Neural cell (in vitro differentiated cells): Measurements from ENCODE around the gene SPANXN3. TPM values are rescaled to one million over a fixed set of nuclear protein-coding genes. Genes with fewer than 3 reads are reported as not detected.

ENCODE experiments used
- H2AFZ ChIP-seq: fragments of 200-600, 300-800 bp; sonication (generic), shearing (Covaris generic); 2 replicates; pipeline ENCODE4 v1.6.0; 2014; ENCODE audit warnings: low read depth, mild to moderate bottlenecking, antibody characterized with exemption, low read length, moderate library complexity
- H3F3A ChIP-seq: fragments of 200-600 bp; shearing (Covaris generic); 2 replicates; pipeline ENCODE4 v1.6.1; 2016; ENCODE audit warnings: mild to moderate bottlenecking, moderate library complexity, mixed read lengths, antibody characterized with exemption, low read length; ENCODE audit not compliant: insufficient read depth, poor library complexity, severe bottlenecking
- H3K27ac ChIP-seq: fragments of 200-600, 300-800 bp; sonication (generic), shearing (Covaris generic); 2 replicates; pipeline ENCODE4 v1.5.1; 2014; ENCODE audit warnings: mild to moderate bottlenecking, low read length, moderate library complexity
- H3K27me3 ChIP-seq: fragments of 300-800, 200-600 bp; sonication (generic), shearing (Covaris generic); 2 replicates; pipeline ENCODE4 v1.6.0; 2014; ENCODE audit warnings: mild to moderate bottlenecking, low read depth, low read length, moderate library complexity; ENCODE audit not compliant: insufficient read depth
- H3K36me3 ChIP-seq: fragments of 300-800, 200-600 bp; sonication (generic), shearing (Covaris generic); 2 replicates; pipeline ENCODE4 v1.5.1; 2014; ENCODE audit warnings: mild to moderate bottlenecking, antibody characterized with exemption, low read length, moderate library complexity; ENCODE audit not compliant: insufficient read depth
- H3K4me2 ChIP-seq: fragments of 300-800, 200-600 bp; sonication (generic), shearing (Covaris generic); 2 replicates; pipeline ENCODE4 v1.6.0; 2014; ENCODE audit warnings: mild to moderate bottlenecking, low read length
- H3K4me3 ChIP-seq: fragments of 300-800, 200-600 bp; sonication (generic), shearing (Covaris generic); 2 replicates; pipeline ENCODE4 v1.5.1; 2014; ENCODE audit warnings: mild to moderate bottlenecking, low read length, moderate library complexity
- H3K79me2 ChIP-seq: fragments of 200-600 bp; shearing (Covaris generic); replicated peaks from 2 replicates; pipeline ENCODE4 v1.6.0; 2014; ENCODE audit warnings: mild to moderate bottlenecking, low read length, moderate library complexity; ENCODE audit not compliant: insufficient read depth
- H3K9ac ChIP-seq: fragments of 300-800, 200-600 bp; sonication (generic), shearing (Covaris generic); 2 replicates; pipeline ENCODE4 v1.6.1; 2016; ENCODE audit warnings: mild to moderate bottlenecking, low read length, mixed read lengths
- H3K9me2 ChIP-seq: fragments of 200-600 bp; shearing (Covaris generic); 2 replicates; pipeline ENCODE4 v1.6.1; 2016; ENCODE audit warnings: mild to moderate bottlenecking, low read length, mixed read lengths; ENCODE audit not compliant: insufficient read depth
- H3K9me3 ChIP-seq: fragments of 200-600, 300-800 bp; sonication (generic), shearing (Covaris generic); 2 replicates; pipeline ENCODE4 v1.6.1; 2016; ENCODE audit warnings: mild to moderate bottlenecking, mixed run types, low read length, moderate library complexity, mixed read lengths
- H4K20me1 ChIP-seq: fragments of 200-600 bp; shearing (Covaris generic); 2 replicates; pipeline ENCODE4 v1.6.1; 2016; ENCODE audit warnings: mild to moderate bottlenecking, mixed run types; ENCODE audit not compliant: insufficient read depth
- EP300 ChIP-seq: fragments of 450-650 bp; conservative IDR thresholded peaks from 2 replicates; pipeline ENCODE4 v1.6.1; 2014; ENCODE audit warnings: antibody characterized with exemption, mild to moderate bottlenecking, moderate library complexity; ENCODE audit not compliant: poor library complexity, severe bottlenecking
- EZH2 ChIP-seq: fragments of 200-600, 300-800 bp; shearing (Covaris generic), sonication (generic); IDR thresholded peaks from 2 replicates; pipeline ENCODE4 v1.6.1; 2014; ENCODE audit warnings: antibody characterized with exemption, low read length, borderline replicate concordance, mild to moderate bottlenecking; ENCODE audit not compliant: insufficient read depth, poor library complexity, severe bottlenecking
- MXI1 ChIP-seq: fragments of 450-650 bp; conservative IDR thresholded peaks from 2 replicates; pipeline ENCODE4 v1.6.1; 2014; ENCODE audit warnings: antibody characterized with exemption, mild to moderate bottlenecking; ENCODE audit not compliant: poor library complexity, severe bottlenecking
- POLR2AphosphoS5 ChIP-seq: IDR thresholded peaks from 2 replicates; pipeline ENCODE4 v1.6.1; 2012
- RAD21 ChIP-seq: fragments of 450-650 bp; conservative IDR thresholded peaks from 2 replicates; pipeline ENCODE4 v1.6.1; 2014; ENCODE audit warnings: antibody characterized with exemption, mild to moderate bottlenecking, moderate library complexity
- REST ChIP-seq: IDR thresholded peaks from 2 replicates; pipeline ENCODE4 v1.6.1; 2012; ENCODE audit warnings: borderline replicate concordance
- SMC3 ChIP-seq: fragments of 450-650 bp; conservative IDR thresholded peaks from 2 replicates; pipeline ENCODE4 v1.6.1; 2014; ENCODE audit warnings: antibody characterized with exemption, mild to moderate bottlenecking, moderate library complexity; ENCODE audit not compliant: poor library complexity
- TAF1 ChIP-seq: IDR thresholded peaks from 2 replicates; pipeline ENCODE4 v1.6.1; 2012; ENCODE audit warnings: low read depth
- polyA plus RNA-seq: library from polyadenylated mRNA; depleted of rRNA; stranded (reverse); fragments of >200 nt; gene quantifications from 2 replicates; pipeline ENCODE4 v1.2.3, GENCODE V29; 2014
- TF ChIP-seq, protein P1 (sequence below): fragments of 450-650 bp; IDR thresholded peaks from 2 replicates; pipeline ENCODE4 v1.5.1; 2014; ENCODE audit warnings: antibody characterized with exemption, mild to moderate bottlenecking, moderate library complexity; ENCODE audit not compliant: poor library complexity, severe bottlenecking

The SPANXN3 gene
- polyA plus RNA-seq, 1 donor from 2014 or later = not detected

- no peaks in the 10 kb centered on the region for H3K36me3 ChIP-seq
- no peaks in the 10 kb centered on the region for H3K9me2 ChIP-seq
- H3K9me3 ChIP-seq = no peaks in the 10 kb centered on the region
- H3K27me3 ChIP-seq = no peaks in the 10 kb centered on the region
- no peak overlapping the region for H3K27ac ChIP-seq
- no peak overlapping the region for H3K4me3 ChIP-seq
- no peak overlapping the region for H2AFZ ChIP-seq
- H3F3A ChIP-seq = no peaks in the 10 kb centered on the region
- no peak for TF ChIP-seq RAD21
- TF ChIP-seq POLR2AphosphoS5 = no peak
- TF ChIP-seq, protein P1, sequence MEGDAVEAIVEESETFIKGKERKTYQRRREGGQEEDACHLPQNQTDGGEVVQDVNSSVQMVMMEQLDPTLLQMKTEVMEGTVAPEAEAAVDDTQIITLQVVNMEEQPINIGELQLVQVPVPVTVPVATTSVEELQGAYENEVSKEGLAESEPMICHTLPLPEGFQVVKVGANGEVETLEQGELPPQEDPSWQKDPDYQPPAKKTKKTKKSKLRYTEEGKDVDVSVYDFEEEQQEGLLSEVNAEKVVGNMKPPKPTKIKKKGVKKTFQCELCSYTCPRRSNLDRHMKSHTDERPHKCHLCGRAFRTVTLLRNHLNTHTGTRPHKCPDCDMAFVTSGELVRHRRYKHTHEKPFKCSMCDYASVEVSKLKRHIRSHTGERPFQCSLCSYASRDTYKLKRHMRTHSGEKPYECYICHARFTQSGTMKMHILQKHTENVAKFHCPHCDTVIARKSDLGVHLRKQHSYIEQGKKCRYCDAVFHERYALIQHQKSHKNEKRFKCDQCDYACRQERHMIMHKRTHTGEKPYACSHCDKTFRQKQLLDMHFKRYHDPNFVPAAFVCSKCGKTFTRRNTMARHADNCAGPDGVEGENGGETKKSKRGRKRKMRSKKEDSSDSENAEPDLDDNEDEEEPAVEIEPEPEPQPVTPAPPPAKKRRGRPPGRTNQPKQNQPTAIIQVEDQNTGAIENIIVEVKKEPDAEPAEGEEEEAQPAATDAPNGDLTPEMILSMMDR = no peak
- no peak for TF ChIP-seq SMC3
- TF ChIP-seq MXI1 = no peak
- no peak for TF ChIP-seq TAF1
- TF ChIP-seq REST = no peak
- TF ChIP-seq EZH2 = no peak
- no peak for TF ChIP-seq EP300
- no peak overlapping the region for H3K4me2 ChIP-seq
- no peak overlapping the region for H3K9ac ChIP-seq
- no peaks in the 10 kb centered on the region for H3K79me2 ChIP-seq
- no peaks in the 10 kb centered on the region for H4K20me1 ChIP-seq
Measured at GRCh38 chrX:143486105-143486504, 31.2 kb downstream of the SPANXN3 start.

DNA sequence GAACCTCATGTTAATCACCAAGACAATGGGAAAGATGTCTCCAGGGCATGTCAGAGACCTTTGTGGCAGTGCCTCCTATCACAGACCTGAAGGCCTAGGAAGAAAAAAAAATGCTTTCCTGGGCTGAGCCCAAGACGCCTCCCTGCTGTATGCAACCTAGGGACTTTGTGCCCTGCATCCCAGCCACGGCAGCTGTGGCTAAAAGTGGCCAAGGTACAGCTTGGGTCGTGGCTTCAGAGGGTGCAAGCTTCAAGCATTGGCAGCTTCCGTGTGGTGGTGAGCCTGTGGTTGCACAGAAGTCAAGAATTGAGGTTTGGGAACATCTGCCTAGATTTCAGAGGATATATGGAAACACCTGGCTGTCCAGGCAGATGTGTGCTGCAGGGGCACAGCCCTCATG is 40.5 kb downstream of the SPANXN3 start:
- no peak overlapping the region for H3K27ac ChIP-seq
- no peaks in the 10 kb centered on the region for H3K9me2 ChIP-seq
- no peak overlapping the region for H3K9ac ChIP-seq
- no peak overlapping the region for H2AFZ ChIP-seq
- no peak for TF ChIP-seq SMC3
- no peaks in the 10 kb centered on the region for H4K20me1 ChIP-seq
- no peaks in the 10 kb centered on the region for H3K27me3 ChIP-seq
- no peaks in the 10 kb centered on the region for H3K36me3 ChIP-seq
- H3F3A ChIP-seq = no peaks in the 10 kb centered on the region
- H3K4me3 ChIP-seq = no peak overlapping the region
- H3K9me3 ChIP-seq = no peaks in the 10 kb centered on the region
- no peaks in the 10 kb centered on the region for H3K79me2 ChIP-seq
- no peak overlapping the region for H3K4me2 ChIP-seq

- TF ChIP-seq SMC3 (no peak), EP300 (no peak), TAF1 (no peak), EZH2 (no peak), RAD21 (no peak), REST (no peak), POLR2AphosphoS5 (no peak), MXI1 (no peak)
- TF ChIP-seq, protein P1 = no peak
- H3K4me2 ChIP-seq = no peak overlapping the region
- no peaks in the 10 kb centered on the region for H3K27me3 ChIP-seq
- H3K79me2 ChIP-seq = no peaks in the 10 kb centered on the region
- no peak overlapping the region for H2AFZ ChIP-seq
- no peak overlapping the region for H3K9ac ChIP-seq
- no peak overlapping the region for H3K4me3 ChIP-seq
- H3K36me3 ChIP-seq = no peaks in the 10 kb centered on the region
- H3K9me3 ChIP-seq = no peaks in the 10 kb centered on the region
- H3K9me2 ChIP-seq = no peaks in the 10 kb centered on the region
- H4K20me1 ChIP-seq = no peaks in the 10 kb centered on the region
- no peaks in the 10 kb centered on the region for H3F3A ChIP-seq
- H3K27ac ChIP-seq = no peak overlapping the region
Measured at GRCh38 chrX:143472347-143472938, 44.8 kb downstream of the SPANXN3 start.
